Renal cortex interstitium (tissue), 11 donors: ENCODE measurements around the gene TEC. TPM values are rescaled to one million over a fixed set of nuclear protein-coding genes. Genes with fewer than 3 reads are reported as not detected.

ENCODE experiments used
- DNase-seq, 11 donors: peaks; one replicate each; pipeline ENCODE4 v3.0.0-alpha.2; 2013; ENCODE audit warnings: low read depth in 9 of 11, low spot score in 4 of 11; ENCODE audit errors: extremely low read depth in 1 of 11
- polyA plus RNA-seq, 3 donors: library from polyadenylated mRNA; unstranded; fragments of 120-200 nt; gene quantifications; one replicate each; pipeline ENCODE4 v1.2.1, GENCODE V29; 2013; ENCODE audit not compliant: insufficient read length in 3 of 3

TEC gene
- polyA plus RNA-seq, 3 donors, result 3.1 to 5.5 (median 4.5) TPM

GRCh38 chr4:48110452-48110978 lies 159.1 kb downstream of the TEC start:
- DNase-seq, result no peak

- DNase-seq, result peak in 4 of 11 donors; percentile 24 to 46 (median 38)
These were observed 160.0 kb downstream of the TEC start for GRCh38 chr4:48109413-48110263.

GRCh38 chr4:48108309-48109073 lies 161.1 kb downstream of the TEC start:
- DNase-seq, result no peak

- DNase-seq, result no peak
These were observed 164.4 kb downstream of the TEC start for GRCh38 chr4:48105230-48105629.

- DNase-seq, result no peak
These were observed 166.0 kb downstream of the TEC start for GRCh38 chr4:48103483-48104139.

GRCh38 chr4:48102303-48102702 lies 167.3 kb downstream of the TEC start:
- no peak for DNase-seq

GRCh38 chr4:48100256-48100655 lies 169.4 kb downstream of the TEC start:
- no peak for DNase-seq

GRCh38 chr4:48095441-48095840 lies 174.2 kb downstream of the TEC start:
- DNase-seq, result no peak

GRCh38 chr4:48093991-48094416 lies 175.6 kb downstream of the TEC start:
- DNase-seq, result no peak

GRCh38 chr4:48090621-48091020 lies 179.0 kb downstream of the TEC start:
- DNase-seq, result no peak

GRCh38 chr4:48085821-48086589 lies 183.6 kb downstream of the TEC start:
- DNase-seq, result no peak

Other genes starting within 250 kb of the TEC start
- 1 to 10 TPM; 1.5 to 4.2 (median 2.5) TPM for gene TXK, start 135.6 kb downstream of the TEC start, polyA plus RNA-seq
- 10 to 100 TPM; 56.3 to 74.2 (median 66.6) TPM for gene SLAIN2, start 71.7 kb upstream of the TEC start, polyA plus RNA-seq
- gene SLC10A4, start 213.5 kb upstream of the TEC start, polyA plus RNA-seq, result under 1 TPM; 0.25 to 0.54 (median 0.30) TPM
- gene ZAR1, start 220.4 kb upstream of the TEC start, polyA plus RNA-seq, result not detected